ENCODE results near the gene NET1.
"Not testable (repeated sequence)": the region's sequence is repeated elsewhere in the genome, so short reads cannot be mapped to it uniquely, and the experiment has no call there.

The NET1 gene

GRCh38 chr10:5466451-5467206, 54.3 kb downstream of the NET1 start:
- DNase-seq: no peak

- DNase-seq: no peak
Observed at GRCh38 chr10:5467207-5467535, 54.8 kb downstream of the NET1 start.

GRCh38 chr10:5467634-5468255, 55.4 kb downstream of the NET1 start:
- DNase-seq: no peak

GRCh38 chr10:5468262-5469106, 56.1 kb downstream of the NET1 start:
- DNase-seq: no peak

- no peak for DNase-seq
Observed at GRCh38 chr10:5469353-5470061, 57.1 kb downstream of the NET1 start.

- no peak for DNase-seq
Observed at GRCh38 chr10:5470062-5470751, 57.9 kb downstream of the NET1 start.

GRCh38 chr10:5474642-5475041, 62.3 kb downstream of the NET1 start:
- not testable (repeated sequence) for DNase-seq

GRCh38 chr10:5475088-5475487, 62.7 kb downstream of the NET1 start:
- not testable (repeated sequence) for DNase-seq

- DNase-seq: not testable (repeated sequence)
Observed at GRCh38 chr10:5475974-5476807, 63.8 kb downstream of the NET1 start.

- no peak for DNase-seq
Observed at GRCh38 chr10:5476918-5477525, 64.7 kb downstream of the NET1 start.

- DNase-seq: no peak
Observed at GRCh38 chr10:5477948-5478693, 65.8 kb downstream of the NET1 start.

GRCh38 chr10:5478694-5479305, 66.4 kb downstream of the NET1 start:
- no peak for DNase-seq

- no peak for DNase-seq
Observed at GRCh38 chr10:5479481-5480161, 67.3 kb downstream of the NET1 start.

GRCh38 chr10:5480162-5480941, 68.0 kb downstream of the NET1 start:
- no peak for DNase-seq

- no peak for DNase-seq
Observed at GRCh38 chr10:5481121-5481520, 68.8 kb downstream of the NET1 start.

- DNase-seq: no peak
Observed at GRCh38 chr10:5482016-5482415, 69.7 kb downstream of the NET1 start.

GRCh38 chr10:5484205-5484604, 71.8 kb downstream of the NET1 start:
- DNase-seq: no peak

- DNase-seq: no peak
Observed at GRCh38 chr10:5485290-5485689, 72.9 kb downstream of the NET1 start.

Measured in NCI-H1930 (cell line).